CD14-positive monocyte (primary cell): Measurements from ENCODE around the gene TPK1. TPM values are rescaled to one million over a fixed set of nuclear protein-coding genes. Genes with fewer than 3 reads are reported as not detected.
A peak's percentile ranks its signal among the peaks of the same experiment; 100 is the strongest.

ENCODE experiments used
- DNase-seq, 3 donors: peaks; one replicate each; pipeline ENCODE4 v3.0.0-alpha.2; 2011 to 2022
- H2AFZ ChIP-seq: 2 replicates; pipeline ENCODE4 v1.6.0; 2012; ENCODE audit warnings: mild to moderate bottlenecking, low read depth, low read length, inconsistent platforms; ENCODE audit not compliant: insufficient read depth, poor library complexity, severe bottlenecking
- H3K27ac ChIP-seq, 2 donors: 1 replicate in 1 of 2; 2 replicates in 1 of 2; pipeline ENCODE4 v1.5.1; 2012 to 2013; ENCODE audit warnings: low read length in 2 of 2, control low read depth in 1 of 2, inconsistent platforms in 1 of 2, low read depth in 1 of 2, mild to moderate bottlenecking in 1 of 2
- H3K27me3 ChIP-seq, 2 donors: one replicate each; pipeline versions ENCODE4 v1.6.0 to v1.6.1; 2011 to 2013; ENCODE audit warnings: low read length in 2 of 2; ENCODE audit not compliant: control insufficient read depth in 2 of 2, insufficient read depth in 2 of 2
- H3K36me3 ChIP-seq, 2 donors: replicated peaks in 1 of 2; 1 replicate in 1 of 2; 2 replicates in 1 of 2; pipeline versions ENCODE4 v1.5.1 to v1.6.1; 2012 to 2013; ENCODE audit warnings: low read length in 2 of 2, control low read depth in 1 of 2, inconsistent platforms in 1 of 2, mild to moderate bottlenecking in 1 of 2; ENCODE audit not compliant: insufficient read depth in 2 of 2, control insufficient read depth in 1 of 2
- H3K4me1 ChIP-seq, 2 donors: 1 replicate in 1 of 2; 2 replicates in 1 of 2; pipeline versions ENCODE4 v1.5.1 to v1.6.1; 2012 to 2013; ENCODE audit warnings: low read length in 2 of 2, control low read depth in 1 of 2, inconsistent platforms in 1 of 2, mild to moderate bottlenecking in 1 of 2, moderate library complexity in 1 of 2; ENCODE audit not compliant: insufficient read depth in 2 of 2, control insufficient read depth in 1 of 2
- H3K4me2 ChIP-seq: replicated peaks from 2 replicates; pipeline ENCODE3; 2012; ENCODE audit warnings: low read length, moderate library complexity, mild to moderate bottlenecking; ENCODE audit not compliant: poor library complexity, severe bottlenecking; ENCODE audit errors: extremely low read depth
- H3K4me3 ChIP-seq, 3 experiments: fragments of 200-600 bp in 1 of 3; sonication (generic) in 1 of 3; replicated peaks in 1 of 3; 1 replicate in 2 of 3; 2 replicates in 1 of 3; pipeline ENCODE4 v1.5.1; 2011 to 2013; ENCODE audit warnings: low read length in 3 of 3, mild to moderate bottlenecking in 3 of 3, control low read depth in 2 of 3, low read depth in 2 of 3, inconsistent platforms in 1 of 3, moderate library complexity in 1 of 3
- H3K79me2 ChIP-seq: 2 replicates; pipeline ENCODE4 v1.6.0; 2012; ENCODE audit warnings: mild to moderate bottlenecking, control low read depth, inconsistent platforms, low read length, moderate library complexity; ENCODE audit not compliant: insufficient read depth
- H3K9ac ChIP-seq: 2 replicates; pipeline ENCODE4 v1.6.0; 2017; ENCODE audit warnings: low read length, mild to moderate bottlenecking; ENCODE audit not compliant: insufficient read depth, poor library complexity, severe bottlenecking
- H3K9me3 ChIP-seq, 2 donors: replicated peaks in 1 of 2; 1 replicate in 1 of 2; 2 replicates in 1 of 2; pipeline versions ENCODE4 v1.5.1 to v1.6.1; 2012 to 2013; ENCODE audit warnings: low read length in 2 of 2, control low read depth in 1 of 2; ENCODE audit not compliant: control insufficient read depth in 1 of 2, insufficient read depth in 1 of 2
- H4K20me1 ChIP-seq: 2 replicates; pipeline ENCODE4 v1.6.0; 2012; ENCODE audit warnings: mild to moderate bottlenecking, low read length, control low read depth, moderate library complexity; ENCODE audit not compliant: insufficient read depth
- H3K27ac Mint-ChIP-seq, 7 donors: one replicate each; pipeline ENCODE4 v1.8.0; 2020; ENCODE audit warnings: mild to moderate bottlenecking in 7 of 7, mixed read lengths in 7 of 7, moderate library complexity in 6 of 7, inconsistent platforms in 2 of 7
- H3K27me3 Mint-ChIP-seq, 3 donors: one replicate each; pipeline ENCODE4 v1.8.0; 2021 to 2022; ENCODE audit warnings: low read depth in 3 of 3, mild to moderate bottlenecking in 3 of 3, mixed read lengths in 3 of 3, moderate library complexity in 3 of 3, inconsistent platforms in 1 of 3
- H3K36me3 Mint-ChIP-seq, 2 donors: one replicate each; pipeline ENCODE4 v1.8.0; 2020; ENCODE audit warnings: mixed read lengths in 2 of 2, inconsistent platforms in 1 of 2, mild to moderate bottlenecking in 1 of 2
- H3K4me1 Mint-ChIP-seq: one replicate; pipeline ENCODE4 v1.8.0; 2020; ENCODE audit warnings: mild to moderate bottlenecking, mixed read lengths
- H3K4me3 Mint-ChIP-seq, 2 donors: one replicate each; pipeline ENCODE4 v1.8.0; 2020; ENCODE audit warnings: mild to moderate bottlenecking in 2 of 2, mixed read lengths in 2 of 2, moderate library complexity in 1 of 2
- H3K9me3 Mint-ChIP-seq, 7 donors: one replicate each; pipeline ENCODE4 v1.8.0; 2020 to 2022; ENCODE audit warnings: mixed read lengths in 7 of 7, mild to moderate bottlenecking in 6 of 7, moderate library complexity in 6 of 7, inconsistent platforms in 2 of 7
- WGBS: methylation state at CpG from one replicate; pipeline ENCODE4 v1.1.5; 2013; ENCODE audit warnings: missing lambda C conversion rate; ENCODE audit not compliant: insufficient coverage; 5-methylcytosine and 5-hydroxymethylcytosine counted together
- intact Hi-C, 2 donors: fragments of 100-400 bp; cut with micrococcal nuclease; formaldehyde crosslinking; loops; one replicate each; pipeline versions ENCODE4 v1.15.0 to v1.15.1; 2023
- polyA plus RNA-seq, 3 donors: library from polyadenylated mRNA; depleted of rRNA in 1 of 3; unstranded in 2 of 3; stranded (reverse) in 1 of 3; fragments of 300-500 nt in 2 of 3; fragments of >200 nt in 1 of 3; fragmentation: Illumina TruSeq in 2 of 3; gene quantifications; 1 replicate in 2 of 3; 2 replicates in 1 of 3; pipeline ENCODE4 v1.2.3, GENCODE V29; 2012 to 2021
- TF ChIP-seq, protein P1 (sequence below): fragments of 200-600 bp; IDR thresholded peaks from one replicate; pipeline ENCODE4 v1.8.0; 2022; ENCODE audit warnings: antibody characterized with exemption, mild to moderate bottlenecking

Gene TPK1
- polyA plus RNA-seq, 3 donors = 18.9 to 33.8 (median 33.1) TPM

DNA sequence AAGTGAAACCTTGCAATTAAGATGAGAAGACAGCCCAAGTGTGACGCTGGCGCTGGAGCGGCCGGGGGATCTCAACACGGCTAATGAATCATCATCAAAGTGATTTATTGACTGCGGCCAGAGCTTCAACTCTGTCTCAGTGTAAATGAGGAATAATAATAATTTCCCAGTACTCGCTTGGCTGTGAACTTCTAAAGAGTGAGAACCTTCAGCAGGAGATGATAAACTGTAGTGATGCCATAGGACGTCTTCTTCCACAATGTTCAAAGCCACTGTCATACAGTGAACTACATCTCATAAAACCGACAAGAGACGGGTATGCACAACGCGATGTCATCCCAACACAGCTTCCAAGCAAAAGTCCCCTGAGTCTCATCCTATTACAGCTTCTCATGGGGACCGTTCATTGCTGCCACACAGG, 308.8 kb downstream of the TPK1 start:
- intact Hi-C loops = no loop called here
- peaks cover 0 to 1% (median 0%) of the 10 kb centered on the region in 7 donors for H3K9me3 Mint-ChIP-seq
- Histone ChIP-seq H4K20me1 (no peaks in the 10 kb centered on the region), H3K9me3 (no peaks in the 10 kb centered on the region), H3K4me3 (no peak overlapping the region), H3K36me3 (no peaks in the 10 kb centered on the region), H3K27ac (no peak overlapping the region), H3K4me2 (no peak overlapping the region), H3K4me1 (no peaks in the 10 kb centered on the region), H2AFZ (no peak overlapping the region), H3K9ac (no peak overlapping the region), H3K27me3 (no peaks in the 10 kb centered on the region), H3K79me2 (no peaks in the 10 kb centered on the region)
- H3K4me1 Mint-ChIP-seq = no peaks in the 10 kb centered on the region
- no peak for DNase-seq
- H3K27me3 Mint-ChIP-seq = peaks cover 0 to 2% (median 2%) of the 10 kb centered on the region in 3 donors
- 100% methylated on average over 3 of the region's 13 CpGs for WGBS
- no peak overlapping the region for H3K4me3 Mint-ChIP-seq
- TF ChIP-seq, protein P1, sequence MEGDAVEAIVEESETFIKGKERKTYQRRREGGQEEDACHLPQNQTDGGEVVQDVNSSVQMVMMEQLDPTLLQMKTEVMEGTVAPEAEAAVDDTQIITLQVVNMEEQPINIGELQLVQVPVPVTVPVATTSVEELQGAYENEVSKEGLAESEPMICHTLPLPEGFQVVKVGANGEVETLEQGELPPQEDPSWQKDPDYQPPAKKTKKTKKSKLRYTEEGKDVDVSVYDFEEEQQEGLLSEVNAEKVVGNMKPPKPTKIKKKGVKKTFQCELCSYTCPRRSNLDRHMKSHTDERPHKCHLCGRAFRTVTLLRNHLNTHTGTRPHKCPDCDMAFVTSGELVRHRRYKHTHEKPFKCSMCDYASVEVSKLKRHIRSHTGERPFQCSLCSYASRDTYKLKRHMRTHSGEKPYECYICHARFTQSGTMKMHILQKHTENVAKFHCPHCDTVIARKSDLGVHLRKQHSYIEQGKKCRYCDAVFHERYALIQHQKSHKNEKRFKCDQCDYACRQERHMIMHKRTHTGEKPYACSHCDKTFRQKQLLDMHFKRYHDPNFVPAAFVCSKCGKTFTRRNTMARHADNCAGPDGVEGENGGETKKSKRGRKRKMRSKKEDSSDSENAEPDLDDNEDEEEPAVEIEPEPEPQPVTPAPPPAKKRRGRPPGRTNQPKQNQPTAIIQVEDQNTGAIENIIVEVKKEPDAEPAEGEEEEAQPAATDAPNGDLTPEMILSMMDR = no peak
- H3K36me3 Mint-ChIP-seq = no peaks in the 10 kb centered on the region
- peak overlapping the region in 1 of 7 donors; percentile 68 for H3K27ac Mint-ChIP-seq

DNA sequence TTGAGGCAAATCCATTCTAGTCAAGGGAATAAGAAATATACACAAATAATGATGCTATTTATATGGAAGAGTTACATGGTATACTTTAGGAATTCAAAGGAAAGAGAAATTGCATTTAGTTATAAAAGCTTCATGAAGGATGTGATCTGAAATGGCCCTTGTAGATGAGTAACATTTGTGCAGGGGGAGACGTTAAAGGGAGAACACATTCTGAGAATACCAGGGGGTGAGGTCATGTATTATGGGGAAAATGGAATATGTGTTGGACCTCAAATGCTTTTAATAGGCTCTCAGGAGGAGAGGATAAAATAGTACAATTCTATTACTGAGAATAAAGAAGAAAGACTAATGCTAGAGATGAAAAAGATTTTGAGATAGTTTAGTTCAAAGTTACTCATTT, 309.9 kb downstream of the TPK1 start:
- WGBS = no CpG with 5 or more reads among the region's 1 CpG
- no peak overlapping the region for H2AFZ ChIP-seq
- Mint-ChIP-seq H3K27me3 (peaks cover 0 to 2% (median 0%) of the 10 kb centered on the region in 3 donors), H3K36me3 (no peaks in the 10 kb centered on the region), H3K4me3 (no peak overlapping the region), H3K9me3 (peaks cover 0 to 1% (median 0%) of the 10 kb centered on the region in 7 donors), H3K4me1 (no peaks in the 10 kb centered on the region), H3K27ac (no peak overlapping the region)
- H3K9me3 ChIP-seq = no peaks in the 10 kb centered on the region
- H3K36me3 ChIP-seq = no peaks in the 10 kb centered on the region
- TF ChIP-seq, protein P1 = no peak
- H4K20me1 ChIP-seq = no peaks in the 10 kb centered on the region
- no peak overlapping the region for H3K27ac ChIP-seq
- H3K4me2 ChIP-seq = no peak overlapping the region
- intact Hi-C loops = no loop called here
- no peaks in the 10 kb centered on the region for H3K79me2 ChIP-seq
- H3K27me3 ChIP-seq = no peaks in the 10 kb centered on the region
- no peaks in the 10 kb centered on the region for H3K4me1 ChIP-seq
- no peak for DNase-seq
- no peak overlapping the region for H3K9ac ChIP-seq
- no peak overlapping the region for H3K4me3 ChIP-seq
